GM12891 (cell line): ENCODE measurements around the gene IFT57.

Experiments
- PAX5 ChIP-seq: IDR thresholded peaks from 2 replicates; pipeline ENCODE4 v1.6.1; 2011; ENCODE audit warnings: low read length, moderate library complexity, mild to moderate bottlenecking; ENCODE audit not compliant: insufficient read depth, severe bottlenecking
- POLR2A ChIP-seq: IDR thresholded peaks from 2 replicates; pipeline ENCODE4 v1.6.1; 2011; ENCODE audit warnings: low read depth, low read length, control low read depth
- POLR2AphosphoS5 ChIP-seq: IDR thresholded peaks from 2 replicates; pipeline ENCODE4 v1.6.1; 2011; ENCODE audit warnings: low read depth, low read length, control low read depth
- POU2F2 ChIP-seq: IDR thresholded peaks from 2 replicates; pipeline ENCODE4 v1.6.1; 2011; ENCODE audit warnings: low read depth, mild to moderate bottlenecking, control low read depth, low read length, moderate library complexity
- SPI1 ChIP-seq: IDR thresholded peaks from 2 replicates; pipeline ENCODE4 v1.6.1; 2011; ENCODE audit warnings: low read depth, low read length, control low read depth
- TAF1 ChIP-seq: IDR thresholded peaks from 2 replicates; pipeline ENCODE4 v1.6.1; 2011; ENCODE audit warnings: low read depth, low read length, control low read depth

DNA sequence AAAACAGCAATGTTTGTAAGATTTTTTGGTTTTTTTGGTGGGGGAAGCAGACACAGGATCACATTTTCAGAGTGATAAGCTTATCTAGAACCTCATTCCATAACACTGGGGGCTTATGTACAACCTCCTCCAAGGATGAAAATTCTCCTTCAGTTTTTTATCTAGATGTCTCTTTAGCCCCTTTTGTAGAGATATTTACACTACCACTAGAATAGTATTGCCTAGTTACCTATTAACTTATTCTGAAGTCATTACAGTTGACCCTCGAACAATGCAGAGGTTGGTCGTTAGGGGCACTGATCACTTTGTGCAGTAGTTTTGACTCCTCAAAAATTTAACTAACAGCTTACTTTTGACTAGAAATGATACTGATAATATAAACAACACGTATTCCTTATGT is 32.8 kb downstream of the IFT57 start:
- TF ChIP-seq POLR2A (no peak), TAF1 (no peak), POLR2AphosphoS5 (no peak), POU2F2 (no peak), PAX5 (no peak), SPI1 (no peak)
